Activated CD4-positive, alpha-beta memory T cell treated with anti-CD3 and anti-CD28 coated beads for 36 hours (primary cell): ENCODE measurements around the gene THEM5. TPM values are rescaled to one million over a fixed set of nuclear protein-coding genes. Genes with fewer than 3 reads are reported as not detected.

Experiments used
- CTCF ChIA-PET: fragments of 350-600 bp; sonication (Branson Sonifier 250); formaldehyde crosslinking; loops from one replicate; lab custom pipeline; 2021; ENCODE audit warnings: antibody characterized with exemption, inconsistent platforms; lab: Charles Lee
- POLR2A ChIA-PET: fragments of 350-600 bp; sonication (Branson Sonifier 250); formaldehyde crosslinking; loops from one replicate; lab custom pipeline; 2021; ENCODE audit warnings: antibody characterized with exemption; lab: Charles Lee
- DNase-seq: peaks from one replicate; pipeline ENCODE4 v3.0.0-alpha.2; 2020
- H3K27ac Mint-ChIP-seq: one replicate; pipeline ENCODE4 v1.8.0; 2021; ENCODE audit warnings: mixed read lengths
- H3K27me3 Mint-ChIP-seq: one replicate; pipeline ENCODE4 v1.8.0; 2021; ENCODE audit warnings: mixed read lengths
- H3K36me3 Mint-ChIP-seq: one replicate; pipeline ENCODE4 v1.8.0; 2021; ENCODE audit warnings: mixed read lengths
- H3K4me1 Mint-ChIP-seq: one replicate; pipeline ENCODE4 v1.8.0; 2021; ENCODE audit warnings: low read depth, mixed read lengths
- H3K4me3 Mint-ChIP-seq: one replicate; pipeline ENCODE4 v1.8.0; 2021; ENCODE audit warnings: mild to moderate bottlenecking, mixed read lengths
- H3K9me3 Mint-ChIP-seq: one replicate; pipeline ENCODE4 v1.8.0; 2021; ENCODE audit warnings: mixed read lengths
- intact Hi-C: fragments of 100-400 bp; cut with micrococcal nuclease; formaldehyde crosslinking; loops from one replicate; pipeline ENCODE4 v1.15.1; 2023
- total RNA-seq, 2 experiments: library from RNA; stranded (reverse); gene quantifications; one replicate each; pipeline ENCODE4 v1.2.3, GENCODE V29; 2021

The THEM5 gene
- total RNA-seq, 2 experiments from 2014 or later: not detected

- intact Hi-C loops: loop anchor here (2.0 to 5.0 kb wide), 2 partner anchors 217 to 483 kb away; partner anchors contain the start of genes RFX5 and SNX27
- Mint-ChIP-seq H3K4me1 (peaks cover 78% of the 10 kb centered on the region), H3K27ac (peak overlapping the region; percentile 86), H3K9me3 (no peaks in the 10 kb centered on the region), H3K36me3 (no peaks in the 10 kb centered on the region), H3K27me3 (no peaks in the 10 kb centered on the region), H3K4me3 (peak overlapping the region; percentile 22)
- no peak for DNase-seq
- CTCF ChIA-PET: interaction anchor here (0.7 to 1.9 kb wide), 9 partner anchors 8 to 237 kb away, joined by 3 to 8 read pairs (median 5); partner anchors contain the start of genes C2CD4D, MRPL9 and TDRKH
- POLR2A ChIA-PET: interaction anchor here (2.2 to 3.0 kb wide), 3 partner anchors 9 to 40 kb away, joined by 5 to 16 read pairs (median 9); partner anchors contain the start of genes C2CD4D and TDRKH
Measured at GRCh38 chr1:151830055-151830454, 23.5 kb downstream of the THEM5 start.

GRCh38 chr1:151829352-151830046 lies 24.0 kb downstream of the THEM5 start:
- POLR2A ChIA-PET: interaction anchor here (1.1 to 3.0 kb wide), 5 partner anchors 9 to 66 kb away, joined by 3 to 16 read pairs (median 6); partner anchors contain the start of genes C2CD4D, MRPL9 and TDRKH
- H3K4me3 Mint-ChIP-seq: peak overlapping the region; percentile 22
- intact Hi-C loops: loop anchor here (1.0 to 5.0 kb wide), 5 partner anchors 8 to 482 kb away; partner anchors contain the start of genes RFX5, SNX27 and TDRKH
- CTCF ChIA-PET: interaction anchor here (0.9 to 1.4 kb wide), 5 partner anchors 7 to 237 kb away, joined by 3 to 5 read pairs (median 4); partner anchors contain the start of gene MRPL9
- peaks cover 72% of the 10 kb centered on the region for H3K4me1 Mint-ChIP-seq
- H3K36me3 Mint-ChIP-seq: no peaks in the 10 kb centered on the region
- no peaks in the 10 kb centered on the region for H3K9me3 Mint-ChIP-seq
- peak overlapping the region; percentile 86 for H3K27ac Mint-ChIP-seq
- peak; percentile 63 for DNase-seq
- no peaks in the 10 kb centered on the region for H3K27me3 Mint-ChIP-seq

- peak overlapping the region; percentile 22 for H3K4me3 Mint-ChIP-seq
- H3K9me3 Mint-ChIP-seq: no peaks in the 10 kb centered on the region
- peaks cover 66% of the 10 kb centered on the region for H3K4me1 Mint-ChIP-seq
- POLR2A ChIA-PET: interaction anchor here (0.7 to 3.0 kb wide), 8 partner anchors 8 to 66 kb away, joined by 3 to 16 read pairs (median 6); partner anchors contain the start of genes C2CD4D, MRPL9 and TDRKH
- DNase-seq: no peak
- H3K27me3 Mint-ChIP-seq: no peaks in the 10 kb centered on the region
- H3K36me3 Mint-ChIP-seq: no peaks in the 10 kb centered on the region
- intact Hi-C loops: loop anchor here (1.0 to 5.0 kb wide), 3 partner anchors 8 to 113 kb away; partner anchors contain the start of gene TDRKH
- H3K27ac Mint-ChIP-seq: peak overlapping the region; percentile 86
- CTCF ChIA-PET: interaction anchor here (1.3 kb wide), 1 partner anchor 235 kb away, joined by 4 read pairs; no protein-coding TSS in a partner anchor
Measured at GRCh38 chr1:151828921-151829320, 24.6 kb downstream of the THEM5 start.

GRCh38 chr1:151827853-151828252 lies 25.7 kb downstream of the THEM5 start:
- H3K9me3 Mint-ChIP-seq: no peaks in the 10 kb centered on the region
- ChIA-PET POLR2A (interaction anchor here (1.0 to 3.0 kb wide), 7 partner anchors 7 to 65 kb away, joined by 4 to 16 read pairs (median 6); partner anchors contain the start of genes C2CD4D, MRPL9 and TDRKH), CTCF (interaction anchor here (1.3 to 1.9 kb wide), 2 partner anchors 9 to 234 kb away, joined by 4 to 10 read pairs; no protein-coding TSS in a partner anchor)
- intact Hi-C loops: loop anchor here (2.0 to 5.0 kb wide), 2 partner anchors 37 to 114 kb away; partner anchors contain the start of gene TDRKH
- peak overlapping the region; percentile 55 for H3K4me3 Mint-ChIP-seq
- no peaks in the 10 kb centered on the region for H3K27me3 Mint-ChIP-seq
- peaks cover 62% of the 10 kb centered on the region for H3K4me1 Mint-ChIP-seq
- DNase-seq: peak; percentile 57
- peak overlapping the region; percentile 71 for H3K27ac Mint-ChIP-seq
- H3K36me3 Mint-ChIP-seq: no peaks in the 10 kb centered on the region

- Mint-ChIP-seq H3K4me1 (peaks cover 67% of the 10 kb centered on the region), H3K36me3 (no peaks in the 10 kb centered on the region), H3K9me3 (no peaks in the 10 kb centered on the region), H3K27me3 (no peaks in the 10 kb centered on the region), H3K4me3 (peak overlapping the region; percentile 68), H3K27ac (peak overlapping the region; percentile 78)
- ChIA-PET CTCF (interaction anchor here (1.9 to 2.1 kb wide), 2 partner anchors 10 to 232 kb away, joined by 6 to 10 read pairs; no protein-coding TSS in a partner anchor), POLR2A (interaction anchor here (1.2 to 2.2 kb wide), 3 partner anchors 13 to 36 kb away, joined by 3 to 6 read pairs (median 4); partner anchors contain the start of gene C2CD4D)
- intact Hi-C loops: loop anchor here (5.0 kb wide), 1 partner anchor 116 kb away; no protein-coding TSS in a partner anchor
- DNase-seq: peak; percentile 63
Measured at GRCh38 chr1:151825751-151826660, 27.5 kb downstream of the THEM5 start.

- H3K36me3 Mint-ChIP-seq: no peaks in the 10 kb centered on the region
- H3K4me1 Mint-ChIP-seq: peaks cover 67% of the 10 kb centered on the region
- no peak for DNase-seq
- H3K9me3 Mint-ChIP-seq: no peaks in the 10 kb centered on the region
- ChIA-PET CTCF (interaction anchor here (0.7 to 2.1 kb wide), 2 partner anchors 9 to 231 kb away, joined by 3 to 6 read pairs; no protein-coding TSS in a partner anchor), POLR2A (interaction anchor here (1.5 kb wide), 1 partner anchor 14 kb away, joined by 6 read pairs; the partner anchor contains the start of gene C2CD4D)
- intact Hi-C loops: loop anchor here (5.0 kb wide), 1 partner anchor 117 kb away; no protein-coding TSS in a partner anchor
- peak overlapping the region; percentile 68 for H3K4me3 Mint-ChIP-seq
- peak overlapping the region; percentile 78 for H3K27ac Mint-ChIP-seq
- no peaks in the 10 kb centered on the region for H3K27me3 Mint-ChIP-seq
Measured at GRCh38 chr1:151825204-151825603, 28.3 kb downstream of the THEM5 start.

GRCh38 chr1:151823175-151823574 lies 30.3 kb downstream of the THEM5 start:
- intact Hi-C loops: no loop called here
- peak overlapping the region; percentile 78 for H3K27ac Mint-ChIP-seq
- peak overlapping the region; percentile 68 for H3K4me3 Mint-ChIP-seq
- DNase-seq: peak; percentile 8
- peaks cover 64% of the 10 kb centered on the region for H3K4me1 Mint-ChIP-seq
- POLR2A ChIA-PET: interaction anchor here (1.0 to 1.4 kb wide), 2 partner anchors 11 to 16 kb away, joined by 3 to 4 read pairs; partner anchors contain the start of gene C2CD4D
- CTCF ChIA-PET: interaction anchor here (1.2 to 5.4 kb wide), 3 partner anchors 13 to 230 kb away, joined by 3 to 37 read pairs (median 5); no protein-coding TSS in a partner anchor
- no peaks in the 10 kb centered on the region for H3K36me3 Mint-ChIP-seq
- no peaks in the 10 kb centered on the region for H3K27me3 Mint-ChIP-seq
- H3K9me3 Mint-ChIP-seq: no peaks in the 10 kb centered on the region

GRCh38 chr1:151822404-151822803 lies 31.1 kb downstream of the THEM5 start:
- intact Hi-C loops: no loop called here
- H3K27me3 Mint-ChIP-seq: no peaks in the 10 kb centered on the region
- no peaks in the 10 kb centered on the region for H3K36me3 Mint-ChIP-seq
- H3K4me1 Mint-ChIP-seq: peaks cover 62% of the 10 kb centered on the region
- peak; percentile 83 for DNase-seq
- peak overlapping the region; percentile 78 for H3K27ac Mint-ChIP-seq
- ChIA-PET POLR2A (interaction anchor here (0.7 to 3.3 kb wide), 6 partner anchors 10 to 212 kb away, joined by 3 to 19 read pairs (median 4); partner anchors contain the start of genes C2CD4D and TDRKH), CTCF (interaction anchor here (1.2 to 5.4 kb wide), 5 partner anchors 8 to 229 kb away, joined by 3 to 37 read pairs (median 5); no protein-coding TSS in a partner anchor)
- no peaks in the 10 kb centered on the region for H3K9me3 Mint-ChIP-seq
- H3K4me3 Mint-ChIP-seq: peak overlapping the region; percentile 68

GRCh38 chr1:151820940-151821339 lies 32.6 kb downstream of the THEM5 start:
- CTCF ChIA-PET: interaction anchor here (1.0 to 5.4 kb wide), 8 partner anchors 9 to 216 kb away, joined by 3 to 37 read pairs (median 4); partner anchors contain the start of genes C2CD4D and S100A11
- POLR2A ChIA-PET: interaction anchor here (1.8 to 3.3 kb wide), 5 partner anchors 8 to 58 kb away, joined by 6 to 19 read pairs (median 10); partner anchors contain the start of genes C2CD4D, MRPL9 and TDRKH
- no peaks in the 10 kb centered on the region for H3K27me3 Mint-ChIP-seq
- H3K27ac Mint-ChIP-seq: peak overlapping the region; percentile 85
- no peaks in the 10 kb centered on the region for H3K9me3 Mint-ChIP-seq
- no peaks in the 10 kb centered on the region for H3K36me3 Mint-ChIP-seq
- intact Hi-C loops: loop anchor here (1.0 kb wide), 2 partner anchors 8 to 27 kb away; no protein-coding TSS in a partner anchor
- peaks cover 67% of the 10 kb centered on the region for H3K4me1 Mint-ChIP-seq
- H3K4me3 Mint-ChIP-seq: peak overlapping the region; percentile 36
- DNase-seq: peak; percentile 55
